Thyroid gland (tissue), 4 donors: Measurements from ENCODE around the gene LRCH1. TPM values are rescaled to one million over a fixed set of nuclear protein-coding genes. Genes with fewer than 3 reads are reported as not detected.

Experiments
- DNase-seq, 2 donors: peaks; one replicate each; pipeline ENCODE4 v3.0.0-alpha.2; 2019
- H3K27ac ChIP-seq, 3 donors: fragments of 200-600 bp; sonication (generic); 1 replicate in 2 of 3; 2 replicates in 1 of 3; pipeline ENCODE4 v1.5.1; 2016 to 2019; ENCODE audit warnings: mild to moderate bottlenecking in 1 of 3, moderate library complexity in 1 of 3
- H3K27me3 ChIP-seq: fragments of 200-600 bp; sonication (generic); one replicate; pipeline ENCODE4 v1.5.1; 2019
- H3K36me3 ChIP-seq, 2 donors: fragments of 200-600 bp; sonication (generic); one replicate each; pipeline ENCODE4 v1.5.1; 2016 to 2019
- H3K4me1 ChIP-seq, 2 donors: fragments of 200-600 bp; sonication (generic); one replicate each; pipeline ENCODE4 v1.5.1; 2017 to 2019
- H3K4me3 ChIP-seq, 3 donors: fragments of 200-600 bp; sonication (generic); replicated peaks in 1 of 3; 1 replicate in 2 of 3; 2 replicates in 1 of 3; pipeline ENCODE4 v1.5.1; 2016; ENCODE audit warnings: mild to moderate bottlenecking in 1 of 3
- H3K9me3 ChIP-seq: fragments of 200-600 bp; sonication (generic); one replicate; pipeline ENCODE4 v1.5.1; 2017
- CTCF ChIP-seq, 6 experiments: fragments of 200-600 bp in 3 of 6; fragments of 450-650 bp in 3 of 6; sonication (generic) in 3 of 6; IDR thresholded peaks; one replicate each; pipeline ENCODE4 v1.5.1; 2016 to 2019; ENCODE audit warnings: antibody characterized with exemption in 6 of 6, mild to moderate bottlenecking in 2 of 6, inconsistent platforms in 1 of 6, moderate library complexity in 1 of 6
- POLR2A ChIP-seq, 2 donors: fragments of 450-650 bp; IDR thresholded peaks; one replicate each; pipeline ENCODE4 v1.6.1; 2017; ENCODE audit warnings: antibody characterized with exemption in 2 of 2, mild to moderate bottlenecking in 2 of 2, moderate library complexity in 1 of 2
- WGBS, 2 donors: methylation state at CpG; one replicate each; pipeline ENCODE4 v1.1.5; 2017; 5-methylcytosine and 5-hydroxymethylcytosine counted together
- intact Hi-C: fragments of 100-400 bp; cut with DNase I; formaldehyde crosslinking; loops from one replicate; pipeline ENCODE4 v1.15.1; 2023
- total RNA-seq, 4 donors: library from RNA; depleted of rRNA; stranded (reverse); fragments of >200 nt; gene quantifications; one replicate each; pipeline ENCODE4 v1.2.3, GENCODE V29; 2016

The LRCH1 gene
- total RNA-seq, 4 donors from 2014 or later = 13.5 to 19.3 (median 15.9) TPM

GRCh38 chr13:46663206-46664037 lies 110.5 kb downstream of the LRCH1 start:
- peaks cover 0 to 7% of the 10 kb centered on the region in 2 donors for H3K4me1 ChIP-seq
- intact Hi-C loops = no loop called here
- 65% methylated on average over 3 of the region's 3 CpGs for WGBS, 2 donors
- no peaks in the 10 kb centered on the region for H3K27me3 ChIP-seq
- H3K4me3 ChIP-seq = no peak overlapping the region
- no peaks in the 10 kb centered on the region for H3K36me3 ChIP-seq
- TF ChIP-seq CTCF (IDR thresholded peaks at IDR 0.05) = no peak
- no peak for TF ChIP-seq POLR2A (IDR thresholded peaks at IDR 0.05)
- no peak overlapping the region for H3K27ac ChIP-seq
- no peak for DNase-seq
- H3K9me3 ChIP-seq = no peaks in the 10 kb centered on the region

- H3K4me1 ChIP-seq = peaks cover 0 to 13% of the 10 kb centered on the region in 2 donors
Measured at GRCh38 chr13:46664195-46664594, 111.2 kb downstream of the LRCH1 start.

GRCh38 chr13:46665248-46665632 lies 112.3 kb downstream of the LRCH1 start:
- TF ChIP-seq POLR2A (IDR thresholded peaks at IDR 0.05) (no peak), CTCF (IDR thresholded peaks at IDR 0.05) (no peak)
- Histone ChIP-seq H3K27me3 (no peaks in the 10 kb centered on the region), H3K4me3 (no peak overlapping the region), H3K4me1 (peaks cover 0 to 13% of the 10 kb centered on the region in 2 donors), H3K27ac (peak overlapping the region in 1 of 3 donors; percentile 31), H3K9me3 (no peaks in the 10 kb centered on the region), H3K36me3 (no peaks in the 10 kb centered on the region)
- DNase-seq = no peak
- intact Hi-C loops = no loop called here

More at GRCh38 chr13:46664195-46664594, 111.2 kb downstream of the LRCH1 start:
- no peaks in the 10 kb centered on the region for H3K9me3 ChIP-seq
- 96 to 99% methylated on average over 3 of the region's 3 CpGs for WGBS, 2 donors
- TF ChIP-seq CTCF (IDR thresholded peaks at IDR 0.05) = no peak
- no peak for TF ChIP-seq POLR2A (IDR thresholded peaks at IDR 0.05)
- H3K4me3 ChIP-seq = no peak overlapping the region
- H3K27me3 ChIP-seq = no peaks in the 10 kb centered on the region
- intact Hi-C loops = no loop called here
- no peak for DNase-seq
- no peak overlapping the region for H3K27ac ChIP-seq
- no peaks in the 10 kb centered on the region for H3K36me3 ChIP-seq

- TF ChIP-seq CTCF (IDR thresholded peaks at IDR 0.05) = no peak
- no peak for TF ChIP-seq POLR2A (IDR thresholded peaks at IDR 0.05)
- 67 to 73% methylated on average over 7 of the region's 7 CpGs for WGBS, 2 donors
- intact Hi-C loops = no loop called here
- H3K27me3 ChIP-seq = no peaks in the 10 kb centered on the region
- peaks cover 0 to 13% of the 10 kb centered on the region in 2 donors for H3K4me1 ChIP-seq
- H3K36me3 ChIP-seq = no peaks in the 10 kb centered on the region
- peak overlapping the region in 1 of 3 donors; percentile 31 for H3K27ac ChIP-seq
- H3K4me3 ChIP-seq = no peak overlapping the region
- H3K9me3 ChIP-seq = no peaks in the 10 kb centered on the region
- DNase-seq = no peak
Measured at GRCh38 chr13:46665633-46666482, 112.9 kb downstream of the LRCH1 start.
